GM18907 (cell line): ENCODE results near the gene FBL.
"Not testable (repeated sequence)": the region's sequence is repeated elsewhere in the genome, so short reads cannot be mapped to it uniquely, and the experiment has no call there.

Experiments used
- ATAC-seq: cut with Tn5 transposase; IDR thresholded peaks from one replicate; pipeline ENCODE4 v1.9.1; 2021; ENCODE audit warnings: mild to moderate bottlenecking, moderate library complexity; ENCODE audit not compliant: unreplicated experiment

FBL gene

GRCh38 chr19:39877488-39877887 lies 31.3 kb upstream of the FBL start:
- ATAC-seq: not testable (repeated sequence)

- not testable (repeated sequence) for ATAC-seq
Measured at GRCh38 chr19:39876486-39876885, 30.3 kb upstream of the FBL start.

GRCh38 chr19:39875401-39875864 lies 29.3 kb upstream of the FBL start:
- not testable (repeated sequence) for ATAC-seq

- ATAC-seq: no peak
Measured at GRCh38 chr19:39874404-39874803, 28.2 kb upstream of the FBL start.

- ATAC-seq: no peak
Measured at GRCh38 chr19:39873385-39873784, 27.2 kb upstream of the FBL start.

- ATAC-seq: no peak
Measured at GRCh38 chr19:39871886-39872866, 26.0 kb upstream of the FBL start.

- no peak for ATAC-seq
Measured at GRCh38 chr19:39871362-39871761, 25.2 kb upstream of the FBL start.

- ATAC-seq: no peak
Measured at GRCh38 chr19:39870171-39870971, 24.2 kb upstream of the FBL start.

GRCh38 chr19:39867952-39868351 lies 21.8 kb upstream of the FBL start:
- no peak for ATAC-seq

- ATAC-seq: no peak
Measured at GRCh38 chr19:39867133-39867532, 21.0 kb upstream of the FBL start.

GRCh38 chr19:39865953-39866352 lies 19.8 kb upstream of the FBL start:
- no peak for ATAC-seq

- no peak for ATAC-seq
Measured at GRCh38 chr19:39865186-39865585, 19.0 kb upstream of the FBL start.

GRCh38 chr19:39864118-39864517 lies 17.9 kb upstream of the FBL start:
- no peak for ATAC-seq

- no peak for ATAC-seq
Measured at GRCh38 chr19:39858541-39858940, 12.4 kb upstream of the FBL start.

- no peak for ATAC-seq
Measured at GRCh38 chr19:39852882-39853281, 6.7 kb upstream of the FBL start.

- no peak for ATAC-seq
Measured at GRCh38 chr19:39850892-39851291, 4.7 kb upstream of the FBL start.

- no peak for ATAC-seq
Measured at GRCh38 chr19:39848392-39848791, 2.2 kb upstream of the FBL start.

GRCh38 chr19:39847525-39847924 lies 1.3 kb upstream of the FBL start:
- ATAC-seq: no peak

GRCh38 chr19:39846678-39847486 lies 703 bp upstream of the FBL start:
- no peak for ATAC-seq

- no peak for ATAC-seq
Measured at GRCh38 chr19:39845584-39845932, 621 bp downstream of the FBL start.

GRCh38 chr19:39845172-39845571 lies 1.0 kb downstream of the FBL start:
- ATAC-seq: no peak
